ENCODE data around the gene EDN2.

DNA sequence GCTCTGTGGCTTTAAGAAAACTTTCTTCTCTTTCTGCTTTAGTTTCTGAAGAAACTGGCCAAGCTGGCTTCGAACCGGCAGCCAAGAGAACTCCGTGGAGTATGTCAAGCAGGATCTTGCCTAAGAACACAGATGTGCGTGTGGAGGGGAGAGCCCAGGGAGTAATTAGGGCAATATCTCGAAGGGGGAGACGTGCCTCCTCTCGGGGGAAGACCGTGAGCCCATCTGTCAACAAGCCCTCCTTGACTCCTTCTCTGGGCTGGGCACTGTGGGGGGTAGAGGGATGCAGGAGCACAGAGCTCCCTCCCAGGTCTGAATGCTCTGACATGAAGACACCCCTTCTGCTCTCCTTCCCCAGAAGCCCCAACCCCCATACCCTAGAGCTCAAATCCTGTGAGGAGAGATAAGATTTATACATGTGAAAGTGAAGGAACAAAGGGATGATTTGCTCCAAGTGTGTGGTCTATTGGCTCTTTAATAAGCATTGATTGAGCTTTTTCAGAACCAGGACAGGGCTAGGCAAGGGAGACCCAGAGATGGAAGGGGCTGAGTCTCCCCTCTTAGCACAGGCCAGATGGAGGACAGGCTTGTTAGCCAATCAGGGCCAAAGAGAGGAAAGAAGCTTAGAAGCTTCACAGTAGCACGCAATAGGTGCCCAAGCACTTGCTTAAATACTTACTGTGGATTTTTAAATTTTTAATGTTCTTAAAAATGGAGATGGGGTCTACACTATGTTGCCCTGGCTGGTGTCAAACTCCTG, 37.5 kb downstream of the EDN2 start:
- TF ChIP-seq CTCF (IDR thresholded peaks at IDR 0.05) (no peak), POLR2A (IDR thresholded peaks at IDR 0.05) (no peak), EP300 (IDR thresholded peaks at IDR 0.05) (no peak)

Data from tibial nerve (tissue), 4 donors.